ENCODE data around the gene KLHL13. TPM values are rescaled to one million over a fixed set of nuclear protein-coding genes. Genes with fewer than 3 reads are reported as not detected.

KLHL13 gene
- total and polyA plus RNA-seq, 2 of the 8 experiments (the other 6 are each of a cell fraction or from before 2014, with no cell fraction given), result 6.4 to 12.8 TPM

DNA sequence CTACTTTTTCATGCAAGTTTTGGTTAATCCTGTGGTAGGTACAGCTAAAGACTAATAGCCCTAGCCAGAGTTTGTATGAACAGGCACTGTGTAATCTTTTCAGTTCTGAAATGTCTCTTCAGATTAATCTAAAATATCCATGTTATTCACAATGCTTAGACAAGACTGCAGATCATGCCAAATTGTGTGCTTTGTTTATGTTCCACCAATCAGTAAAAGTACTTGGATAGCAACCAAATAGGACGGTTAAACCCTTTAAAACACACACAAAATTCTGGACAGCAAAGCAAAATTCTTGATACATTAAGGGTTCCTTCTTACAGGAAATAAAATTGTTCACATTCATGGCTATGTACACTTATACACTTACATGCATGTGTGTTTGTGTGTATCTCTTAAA, 139.1 kb downstream of the KLHL13 start:
- no peak overlapping the region for H4K8ac ChIP-seq (ENCODE audit: extremely low read depth, insufficient read depth, low read length)
- no peak overlapping the region for H3K56ac ChIP-seq (replicated peaks; ENCODE audit: insufficient read length, low read depth, low read length)
- no peak overlapping the region for H3K4me2 ChIP-seq (ENCODE audit: insufficient read depth in 1 of 2, low read depth in 2 of 2, low read length in 2 of 2)
- H3K79me2 ChIP-seq (ENCODE audit: control insufficient read depth in 1 of 2, insufficient read depth in 2 of 2, low read length in 2 of 2), result no peaks in the 10 kb centered on the region
- H3K14ac ChIP-seq (ENCODE audit: insufficient read length), result no peak overlapping the region
- H2BK5ac ChIP-seq (ENCODE audit: low read depth, low read length), result no peak overlapping the region
- CTCF ChIA-PET (ENCODE audit: partially characterized antibody), result no interaction called here
- H3K18ac ChIP-seq (ENCODE audit: extremely low read depth, low read length), result no peak overlapping the region
- no peak overlapping the region for H3K23ac ChIP-seq (ENCODE audit: insufficient read length)
- H4K5ac ChIP-seq (ENCODE audit: insufficient read length, low read depth, low read length), result no peak overlapping the region
- H2BK20ac ChIP-seq (ENCODE audit: low read length), result no peak overlapping the region
- H3K4me3 ChIP-seq (ENCODE audit: extremely low read depth in 1 of 4, insufficient read depth in 2 of 4, low read depth in 3 of 4, low read length in 4 of 4), result no peak overlapping the region
- H3K9me3 ChIP-seq (ENCODE audit: insufficient read depth in 2 of 2, low read depth in 1 of 2, low read length in 1 of 2), result no peaks in the 10 kb centered on the region
- H3K27ac ChIP-seq (ENCODE audit: low read depth, low read length), result no peak overlapping the region
- no peak overlapping the region for H2AK5ac ChIP-seq (ENCODE audit: low read depth, low read length)
- H2BK15ac ChIP-seq (ENCODE audit: low read length), result no peak overlapping the region
- no peaks in the 10 kb centered on the region for H3K36me3 ChIP-seq (ENCODE audit: control insufficient read depth in 2 of 4, insufficient read depth in 4 of 4, low read length in 3 of 4)
- H3K23me2 ChIP-seq (ENCODE audit: low read depth, low read length), result no peaks in the 10 kb centered on the region
- no peak overlapping the region for H2AFZ ChIP-seq (ENCODE audit: low read length)
- H3K4ac ChIP-seq (replicated peaks; ENCODE audit: insufficient read length, low read depth, low read length), result no peak overlapping the region
- no peaks in the 10 kb centered on the region for H4K20me1 ChIP-seq (replicated peaks in 1 of 2; ENCODE audit: control insufficient read depth in 1 of 2, insufficient read depth in 2 of 2, low read length in 2 of 2)
- POLR2A ChIA-PET (ENCODE audit: partially characterized antibody), result no interaction called here
- WGBS, 2 experiments (ENCODE audit: extremely low coverage in 1 of 2, insufficient coverage in 1 of 2, insufficient read length in 1 of 2, insufficient replicate concordance in 2 of 2, low coverage in 1 of 2, low lambda C conversion rate in 2 of 2, missing lambda C conversion rate in 1 of 2), result 67% methylated on average over 1 of the region's 1 CpG; no CpG with 5 or more reads in 1 of the 2 experiments
- TF ChIP-seq SRF (IDR thresholded peaks at IDR 0.05; ENCODE audit: low read depth, low read length) (no peak), ZNF274 (IDR thresholded peaks at IDR 0.05; ENCODE audit: borderline replicate concordance, extremely low read depth, low read length) (no peak), SUZ12 (IDR thresholded peaks at IDR 0.05; ENCODE audit: low read length) (no peak), EZH2 (IDR thresholded peaks at IDR 0.05; ENCODE audit: low read depth, low read length, severe bottlenecking) (no peak), RXRA (IDR thresholded peaks at IDR 0.05; ENCODE audit: insufficient read depth, low read depth, low read length) (no peak), KDM4A (IDR thresholded peaks at IDR 0.05; ENCODE audit: low read depth, low read length, severe bottlenecking) (no peak), SIRT6 (IDR thresholded peaks at IDR 0.05; ENCODE audit: low read length) (no peak), SAP30 (IDR thresholded peaks at IDR 0.05; ENCODE audit: insufficient read depth, insufficient replicate concordance, low read length) (no peak), E2F6 (IDR thresholded peaks at IDR 0.05) (no peak), HDAC6 (IDR thresholded peaks at IDR 0.05; ENCODE audit: low read depth, low read length) (no peak)
- TF ChIP-seq, protein P1, sequence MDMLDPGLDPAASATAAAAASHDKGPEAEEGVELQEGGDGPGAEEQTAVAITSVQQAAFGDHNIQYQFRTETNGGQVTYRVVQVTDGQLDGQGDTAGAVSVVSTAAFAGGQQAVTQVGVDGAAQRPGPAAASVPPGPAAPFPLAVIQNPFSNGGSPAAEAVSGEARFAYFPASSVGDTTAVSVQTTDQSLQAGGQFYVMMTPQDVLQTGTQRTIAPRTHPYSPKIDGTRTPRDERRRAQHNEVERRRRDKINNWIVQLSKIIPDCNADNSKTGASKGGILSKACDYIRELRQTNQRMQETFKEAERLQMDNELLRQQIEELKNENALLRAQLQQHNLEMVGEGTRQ (IDR thresholded peaks at IDR 0.05; ENCODE audit: low read length), result no peak
- no peaks in the 10 kb centered on the region for H3K79me1 ChIP-seq (ENCODE audit: low read depth, low read length)
- no peak for DNase-seq (ENCODE audit: low read depth in 1 of 2, low spot score in 2 of 2)
- FAIRE-seq, result no peak
- H2BK120ac ChIP-seq (replicated peaks; ENCODE audit: low read depth, low read length), result no peak overlapping the region
- no peaks in the 10 kb centered on the region for H3K27me3 ChIP-seq (replicated peaks in 1 of 4; ENCODE audit: control insufficient read depth in 3 of 4, extremely low read depth in 1 of 4, insufficient read depth in 3 of 4, low read length in 3 of 4)
- no peak overlapping the region for H2BK12ac ChIP-seq (ENCODE audit: low read depth, low read length)
- no peak overlapping the region for H4K91ac ChIP-seq (replicated peaks; ENCODE audit: insufficient read length, low read length)
- H3K9ac ChIP-seq (replicated peaks in 1 of 4; ENCODE audit: extremely low read depth in 1 of 4, low read depth in 3 of 4, low read length in 3 of 4), result no peak overlapping the region
- no peaks in the 10 kb centered on the region; a peak in 1 of 7 replicates for H3K4me1 ChIP-seq (replicated peaks in 1 of 4; ENCODE audit: control insufficient read depth in 3 of 4, insufficient read depth in 4 of 4, low read length in 3 of 4)

Data from H1 (cell line).